HepG2 (cell line): ENCODE results near the gene SLA2. TPM values are rescaled to one million over a fixed set of nuclear protein-coding genes. Genes with fewer than 3 reads are reported as not detected.
A peak's percentile ranks its signal among the peaks of the same experiment; 100 is the strongest.

ENCODE experiments used
- BHLHE40 ChIP-seq: IDR thresholded peaks from 2 replicates; pipeline ENCODE4 v1.6.1; 2011; ENCODE audit warnings: low read length, improper control_type of control experiment
- CENPBD1 ChIP-seq: sonication (generic); formaldehyde crosslinking; IDR thresholded peaks from 2 replicates; pipeline ENCODE4 v1.8.0; 2022; ENCODE audit warnings: missing genetic modification reagents, low read depth, mild to moderate bottlenecking, borderline replicate concordance
- GABPB1 ChIP-seq: IDR thresholded peaks from 2 replicates; pipeline ENCODE4 v1.6.1; 2016; ENCODE audit warnings: mild to moderate bottlenecking, missing genetic modification reagents, moderate library complexity, missing compliant biosample characterization
- MLLT10 ChIP-seq: sonication (generic); formaldehyde crosslinking; IDR thresholded peaks from 2 replicates; pipeline ENCODE4 v1.4.0; 2020; ENCODE audit warnings: missing genetic modification reagents
- MYC ChIP-seq: sonication (generic); formaldehyde crosslinking; IDR thresholded peaks from 2 replicates; pipeline ENCODE4 v1.9.0; 2021; ENCODE audit warnings: missing genetic modification reagents, borderline replicate concordance
- NFKB2 ChIP-seq: sonication (generic); formaldehyde crosslinking; IDR thresholded peaks from 2 replicates; pipeline ENCODE4 v1.4.0; 2020; ENCODE audit warnings: missing genetic modification reagents, borderline replicate concordance
- ONECUT2 ChIP-seq: sonication (generic); formaldehyde crosslinking; IDR thresholded peaks from 2 replicates; pipeline ENCODE4 v1.4.0; 2020; ENCODE audit warnings: missing genetic modification reagents
- RFXANK ChIP-seq: IDR thresholded peaks from 2 replicates; pipeline ENCODE4 v1.6.1; 2016
- SMAD3 ChIP-seq: sonication (generic); formaldehyde crosslinking; IDR thresholded peaks from 2 replicates; pipeline ENCODE4 v1.4.0; 2020; ENCODE audit warnings: missing genetic modification reagents
- STAT6 ChIP-seq: sonication (generic); formaldehyde crosslinking; IDR thresholded peaks from 2 replicates; pipeline ENCODE4 v1.4.0; 2020; ENCODE audit warnings: missing genetic modification reagents, mild to moderate bottlenecking, borderline replicate concordance
- SYNCRIP ChIP-seq: fragments of 200-400 bp; formaldehyde crosslinking; IDR thresholded peaks from 2 replicates; pipeline ENCODE4 v1.6.1; 2018; ENCODE audit warnings: mild to moderate bottlenecking, low read depth, low read length; ENCODE audit not compliant: insufficient read depth
- TGIF2 ChIP-seq: IDR thresholded peaks from 2 replicates; pipeline ENCODE4 v1.6.1; 2016; ENCODE audit warnings: control low read depth, missing compliant biosample characterization
- ZBTB1 ChIP-seq: sonication (generic); formaldehyde crosslinking; IDR thresholded peaks from 2 replicates; pipeline ENCODE4 v1.4.0; 2020; ENCODE audit warnings: missing genetic modification reagents, borderline replicate concordance
- ZBTB3 ChIP-seq: sonication (generic); formaldehyde crosslinking; IDR thresholded peaks from 2 replicates; pipeline ENCODE4 v1.4.0; 2020; ENCODE audit warnings: low read depth, mild to moderate bottlenecking, moderate library complexity, missing genetic modification reagents, borderline replicate concordance
- ZBTB42 ChIP-seq: sonication (generic); formaldehyde crosslinking; IDR thresholded peaks from 2 replicates; pipeline ENCODE4 v1.5.0; 2020; ENCODE audit warnings: mild to moderate bottlenecking, missing genetic modification reagents
- ZNF282 ChIP-seq: fragments of 450-650 bp; IDR thresholded peaks from 2 replicates; pipeline ENCODE4 v1.6.1; 2018; ENCODE audit not compliant: partially characterized antibody
- ZNF543 ChIP-seq: sonication (generic); formaldehyde crosslinking; IDR thresholded peaks from 2 replicates; pipeline ENCODE4 v1.4.0; 2020; ENCODE audit warnings: mild to moderate bottlenecking, missing genetic modification reagents
- ZNF569 ChIP-seq: sonication (generic); formaldehyde crosslinking; IDR thresholded peaks from 2 replicates; pipeline ENCODE4 v1.5.0; 2020; ENCODE audit warnings: mild to moderate bottlenecking, missing genetic modification reagents, moderate library complexity, borderline replicate concordance
- ZNF737 ChIP-seq: sonication (generic); formaldehyde crosslinking; IDR thresholded peaks from 2 replicates; pipeline ENCODE4 v1.5.0; 2020; ENCODE audit warnings: missing genetic modification reagents, mild to moderate bottlenecking, borderline replicate concordance
- ZNF761 ChIP-seq: sonication (generic); formaldehyde crosslinking; conservative IDR thresholded peaks from 2 replicates; pipeline ENCODE4 v1.4.0; 2020; ENCODE audit warnings: mild to moderate bottlenecking, missing genetic modification reagents
- ZNF782 ChIP-seq: sonication (generic); formaldehyde crosslinking; IDR thresholded peaks from 2 replicates; pipeline ENCODE4 v1.4.0; 2020; ENCODE audit warnings: missing genetic modification reagents, mild to moderate bottlenecking, borderline replicate concordance
- ZSCAN29 ChIP-seq: sonication (generic); formaldehyde crosslinking; conservative IDR thresholded peaks from 2 replicates; pipeline ENCODE4 v1.4.0; 2020; ENCODE audit warnings: mild to moderate bottlenecking, missing genetic modification reagents
- ZXDC ChIP-seq: sonication (generic); formaldehyde crosslinking; IDR thresholded peaks from 2 replicates; pipeline ENCODE4 v1.5.0; 2020; ENCODE audit warnings: mild to moderate bottlenecking, missing genetic modification reagents
- polyA plus RNA-seq, 8 experiments: library from polyadenylated mRNA; depleted of rRNA in 3 of 8; stranded (reverse) in 7 of 8; unstranded in 1 of 8; fragments of >200 nt; fragmentation: Illumina TruSeq in 4 of 8; extraction: Trizol in 4 of 8; gene quantifications; 2 replicates each; pipeline versions ENCODE4 v1.2.1 to v1.2.3, GENCODE V29; 2011 to 2016; ENCODE audit warnings: low read depth in 4 of 8, missing spikeins in 1 of 8, mixed read lengths in 1 of 8; ENCODE audit not compliant: insufficient read depth in 1 of 8
- total RNA-seq, 5 experiments: library from RNA; depleted of rRNA; stranded (reverse); fragments of >200 nt; fragmentation: Illumina TruSeq; extraction: Trizol; gene quantifications; 2 replicates each; pipeline ENCODE4 v1.2.3, GENCODE V29; 2016; ENCODE audit warnings: low read depth in 1 of 5
- TF ChIP-seq, protein P1 (sequence below): fragments of 450-650 bp; IDR thresholded peaks from 2 replicates; pipeline ENCODE4 v1.6.1; 2017

SLA2 gene
- total and polyA plus RNA-seq, 2 of the 13 experiments (the other 11 are each of a cell fraction or from before 2014, with no cell fraction given): 1.6 to 3.6 TPM

DNA sequence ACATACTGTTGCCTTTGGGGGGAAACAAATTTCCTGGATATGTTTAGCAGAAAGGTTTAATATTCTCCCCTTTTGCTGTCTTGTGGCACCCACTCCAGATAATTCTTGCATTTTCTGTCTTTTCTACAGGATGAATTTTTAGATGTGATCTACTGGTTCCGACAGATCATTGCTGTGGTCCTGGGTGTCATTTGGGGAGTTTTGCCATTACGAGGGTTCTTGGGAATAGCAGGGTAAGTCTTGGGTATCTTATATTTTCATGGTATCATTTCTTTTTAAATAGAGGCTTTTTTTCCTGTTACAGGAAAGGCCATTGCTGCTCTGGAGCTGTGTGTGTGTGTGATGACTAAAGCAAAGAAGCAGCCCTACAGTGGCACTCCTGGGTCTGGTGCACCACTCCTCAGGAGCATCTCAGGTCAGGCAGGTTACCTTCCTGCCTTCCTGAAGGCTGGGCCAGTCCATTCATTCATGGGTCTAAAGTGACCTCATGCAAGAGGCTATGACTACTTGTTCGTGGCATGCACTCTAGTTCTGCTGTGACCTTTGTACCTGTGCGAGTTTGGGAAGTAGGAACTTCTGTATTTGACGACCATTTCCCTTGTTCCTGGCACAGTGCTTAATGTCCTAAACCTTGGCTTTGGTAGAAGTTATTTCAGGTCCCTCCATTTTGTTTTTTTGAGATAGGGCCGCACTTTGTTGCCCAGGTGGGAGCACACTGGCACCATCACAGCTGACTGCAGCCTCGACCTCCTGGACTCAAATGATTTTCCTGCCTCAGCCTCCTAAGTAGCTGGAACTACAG, 38.2 kb downstream of the SLA2 start (continued):
- TF ChIP-seq ONECUT2 (CRISPR knock-in tag): no peak
- no peak for TF ChIP-seq NFKB2
- peak; percentile 54; the same call in 1 of the 2 replicates for TF ChIP-seq BHLHE40
- no peak for TF ChIP-seq CENPBD1 (CRISPR knock-in tag)
- peak; percentile 15 for TF ChIP-seq GABPB1 (CRISPR knock-in tag)
- no peak for TF ChIP-seq ZNF282
- TF ChIP-seq STAT6 (CRISPR knock-in tag): no peak
- TF ChIP-seq ZNF782 (CRISPR knock-in tag): no peak
- TF ChIP-seq SYNCRIP: no peak
- TF ChIP-seq ZBTB1: no peak
- no peak for TF ChIP-seq ZNF543 (CRISPR knock-in tag)
- TF ChIP-seq, protein P1, sequence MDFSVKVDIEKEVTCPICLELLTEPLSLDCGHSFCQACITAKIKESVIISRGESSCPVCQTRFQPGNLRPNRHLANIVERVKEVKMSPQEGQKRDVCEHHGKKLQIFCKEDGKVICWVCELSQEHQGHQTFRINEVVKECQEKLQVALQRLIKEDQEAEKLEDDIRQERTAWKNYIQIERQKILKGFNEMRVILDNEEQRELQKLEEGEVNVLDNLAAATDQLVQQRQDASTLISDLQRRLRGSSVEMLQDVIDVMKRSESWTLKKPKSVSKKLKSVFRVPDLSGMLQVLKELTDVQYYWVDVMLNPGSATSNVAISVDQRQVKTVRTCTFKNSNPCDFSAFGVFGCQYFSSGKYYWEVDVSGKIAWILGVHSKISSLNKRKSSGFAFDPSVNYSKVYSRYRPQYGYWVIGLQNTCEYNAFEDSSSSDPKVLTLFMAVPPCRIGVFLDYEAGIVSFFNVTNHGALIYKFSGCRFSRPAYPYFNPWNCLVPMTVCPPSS: no peak
- no peak for TF ChIP-seq ZBTB3 (CRISPR knock-in tag)
- no peak for TF ChIP-seq ZXDC (CRISPR knock-in tag)
- TF ChIP-seq TGIF2: peak; percentile 78
- no peak for TF ChIP-seq ZNF569 (CRISPR knock-in tag)
- TF ChIP-seq ZNF737: no peak
- TF ChIP-seq SMAD3 (CRISPR knock-in tag): peak; percentile 72; the same call in 1 of the 2 replicates
- no peak for TF ChIP-seq ZSCAN29
- no peak for TF ChIP-seq ZBTB42 (CRISPR knock-in tag)
- TF ChIP-seq ZNF761 (CRISPR knock-in tag): no peak
- TF ChIP-seq MLLT10 (CRISPR knock-in tag): 0 out of 2 replicates have a peak, but pooled peaks have one; percentile 53
- no peak for TF ChIP-seq RFXANK (CRISPR knock-in tag)
- no peak; the same call in 1 of the 2 replicates for TF ChIP-seq MYC (CRISPR knock-in tag)
